GM08714 (cell line): ENCODE results near the gene ALK.

Experiments
- H3K4me3 ChIP-seq: fragments of 200-500 bp; sonication (Bioruptor generic); 2 replicates; pipeline ENCODE4 v1.5.1; 2014; ENCODE audit warnings: mild to moderate bottlenecking, low read length, inconsistent platforms
- ZNF274 ChIP-seq: IDR thresholded peaks from 2 replicates; pipeline ENCODE4 v1.6.1; 2012; ENCODE audit warnings: mild to moderate bottlenecking, low read depth, low read length

Gene ALK

DNA sequence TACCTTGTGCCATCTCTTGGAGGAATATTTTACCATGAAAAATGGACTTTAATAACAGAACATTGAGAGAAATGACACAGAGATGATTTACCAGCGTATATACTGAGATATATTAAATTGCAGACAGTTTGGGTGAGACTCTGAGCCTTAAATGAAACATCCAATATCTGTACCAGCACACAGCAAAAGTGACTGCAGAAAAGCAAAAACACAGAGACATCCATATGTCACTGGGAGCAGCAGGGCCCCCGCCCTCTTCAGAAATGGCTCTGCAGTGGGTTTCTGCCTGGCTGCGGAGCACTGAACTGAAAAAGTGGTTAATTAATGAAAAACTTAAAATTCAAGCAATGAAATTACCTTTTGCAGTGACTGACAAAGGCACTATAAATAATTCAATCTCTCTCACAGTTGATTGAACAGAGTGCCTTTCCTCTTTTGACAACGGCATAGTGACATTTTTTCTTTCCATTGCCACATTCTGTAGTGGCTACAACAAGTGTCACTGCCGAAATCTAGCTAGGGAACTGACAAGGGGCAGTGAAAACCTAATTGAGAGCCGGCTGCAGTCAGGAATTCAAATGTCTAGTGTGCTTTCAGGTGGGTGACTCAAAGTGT is 353.4 kb downstream of the ALK start:
- no peak for TF ChIP-seq ZNF274
- no peak overlapping the region for H3K4me3 ChIP-seq

DNA sequence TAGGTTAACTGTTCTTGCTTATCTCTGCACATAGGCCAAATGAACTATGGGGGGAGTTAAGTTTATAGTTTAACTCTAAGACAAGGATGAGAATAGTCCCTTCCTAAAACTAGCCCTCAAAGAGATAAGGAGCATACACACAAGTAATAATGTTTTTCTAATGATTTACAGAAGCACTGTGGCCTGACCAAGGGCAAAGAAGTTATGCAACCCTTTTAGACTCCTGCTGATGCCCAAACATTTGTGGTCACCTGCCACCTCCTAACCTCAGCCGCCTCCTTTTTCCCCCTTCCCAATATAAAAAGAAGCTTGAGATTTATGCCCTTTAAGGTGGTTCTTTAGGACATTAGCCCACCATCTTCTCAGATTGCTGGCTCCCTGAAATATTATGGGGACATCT is 357.7 kb downstream of the ALK start:
- no peak overlapping the region for H3K4me3 ChIP-seq

DNA sequence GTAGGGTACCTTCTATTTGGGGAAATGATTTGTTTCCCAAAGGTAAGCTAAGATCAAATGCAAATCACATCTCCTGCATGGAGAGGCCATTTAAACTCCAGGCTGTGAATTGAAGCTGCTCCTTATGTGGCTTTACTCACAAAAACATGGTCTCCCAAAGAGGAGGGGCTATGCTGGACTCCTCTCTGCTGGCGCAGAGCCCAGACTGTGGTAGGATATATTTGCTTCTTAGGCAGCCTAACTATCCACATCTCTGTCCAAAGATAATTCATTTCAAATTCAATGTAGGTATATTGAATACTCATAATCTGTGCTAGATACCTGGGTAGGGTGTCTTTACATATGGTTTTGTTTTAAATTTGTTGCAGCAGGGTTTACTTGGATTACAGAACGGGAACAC is 358.5 kb downstream of the ALK start:
- H3K4me3 ChIP-seq = no peak overlapping the region
- no peak for TF ChIP-seq ZNF274

More for the DNA sequence above, 357.7 kb downstream of the ALK start:
- TF ChIP-seq ZNF274 = no peak

DNA sequence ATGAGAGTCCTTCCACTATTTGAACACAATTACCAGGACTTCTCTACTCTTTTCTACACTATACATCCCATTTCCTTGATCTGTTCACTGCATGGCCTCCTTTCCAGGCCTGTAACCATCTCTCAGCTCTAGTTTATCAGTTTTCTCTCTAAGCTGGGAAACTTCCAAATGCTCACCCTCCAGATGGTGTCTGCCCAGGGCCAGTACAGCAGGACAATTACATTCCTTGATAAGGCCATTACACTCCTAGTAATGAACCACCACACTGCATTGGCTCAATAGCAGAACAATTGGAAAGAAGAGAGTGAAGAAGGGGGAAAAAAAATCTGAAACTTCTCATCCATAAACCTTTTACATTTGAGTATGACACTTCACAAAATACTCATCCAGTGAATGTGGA is 359.1 kb downstream of the ALK start:
- H3K4me3 ChIP-seq = no peak overlapping the region
- TF ChIP-seq ZNF274 = no peak

DNA sequence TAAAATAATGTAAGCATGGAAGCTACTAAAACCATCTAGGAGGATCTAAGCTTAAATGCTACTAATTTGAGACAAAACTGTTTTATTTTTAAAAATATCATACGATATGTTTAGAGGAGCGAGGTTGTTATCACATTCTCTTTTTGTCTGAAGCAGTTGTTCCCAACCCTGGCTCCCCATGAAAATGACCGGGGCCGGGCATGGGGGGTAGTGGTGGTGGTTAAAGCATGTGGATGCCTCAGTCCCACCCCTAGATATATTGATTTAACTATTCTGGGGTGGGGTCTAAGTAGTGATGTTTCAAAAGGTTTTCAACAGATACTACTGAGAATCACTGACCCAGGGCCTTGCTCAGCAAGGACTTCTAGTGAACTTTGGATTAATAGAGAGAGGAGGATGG is 359.8 kb downstream of the ALK start:
- no peak for TF ChIP-seq ZNF274
- no peak overlapping the region for H3K4me3 ChIP-seq

DNA sequence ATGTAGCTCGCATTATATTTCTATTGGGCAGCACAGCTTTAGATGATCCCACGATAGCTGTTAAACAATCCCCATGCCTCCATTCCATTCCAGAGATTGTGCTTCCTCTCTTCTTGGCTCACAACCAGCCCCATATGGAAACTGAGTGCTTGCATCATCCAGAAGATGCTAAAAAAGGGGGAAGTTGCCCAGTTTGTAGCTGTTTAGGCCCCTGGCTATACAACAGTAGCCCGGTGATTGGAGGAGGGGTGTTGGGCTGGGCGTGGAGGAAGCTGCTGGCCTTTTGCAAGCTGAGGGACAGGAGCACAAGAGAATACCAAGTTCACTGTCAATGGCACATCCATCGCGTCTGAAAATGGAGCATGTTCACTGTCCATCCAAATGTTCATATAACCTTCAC is 360.2 kb downstream of the ALK start:
- no peak for TF ChIP-seq ZNF274
- H3K4me3 ChIP-seq = no peak overlapping the region

DNA sequence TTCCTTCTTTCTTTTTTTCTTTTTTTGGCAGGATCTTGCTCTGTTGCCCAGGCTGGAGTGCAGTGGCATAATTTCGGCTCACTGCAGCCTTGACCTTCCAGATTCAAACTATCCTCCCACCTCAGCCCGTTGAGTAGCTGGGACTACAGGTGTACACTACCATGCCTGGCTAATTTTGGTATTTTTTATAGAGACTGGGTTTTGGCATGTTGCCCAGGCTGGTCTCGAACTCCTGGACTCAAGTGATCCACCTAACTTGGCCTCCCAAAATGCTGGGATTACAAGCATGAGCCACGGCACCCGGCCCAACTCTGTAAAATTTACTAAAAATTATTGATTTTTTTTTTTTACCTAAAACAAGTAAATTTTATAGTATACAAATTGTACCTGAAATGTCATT is 360.8 kb downstream of the ALK start:
- TF ChIP-seq ZNF274 = no peak
- H3K4me3 ChIP-seq = no peak overlapping the region

DNA sequence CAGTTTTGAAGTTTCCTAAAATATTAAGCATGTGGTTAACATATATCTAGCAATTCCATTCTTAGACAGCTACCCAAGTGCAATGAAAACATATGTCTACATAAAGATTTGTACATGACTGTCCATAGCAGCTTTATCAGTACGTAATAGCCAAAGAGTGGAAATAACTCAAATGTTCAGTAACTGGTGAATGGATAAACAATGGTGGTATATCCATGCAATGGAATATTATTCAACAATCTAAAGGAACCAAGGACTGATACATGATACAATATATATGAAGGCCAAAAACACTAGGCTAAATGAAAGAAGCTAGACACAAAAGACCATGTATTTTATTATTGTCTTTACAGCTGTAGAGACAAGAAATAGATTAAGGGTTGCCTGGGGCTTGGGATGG is 361.4 kb downstream of the ALK start:
- no peak for TF ChIP-seq ZNF274
- H3K4me3 ChIP-seq = no peak overlapping the region

DNA sequence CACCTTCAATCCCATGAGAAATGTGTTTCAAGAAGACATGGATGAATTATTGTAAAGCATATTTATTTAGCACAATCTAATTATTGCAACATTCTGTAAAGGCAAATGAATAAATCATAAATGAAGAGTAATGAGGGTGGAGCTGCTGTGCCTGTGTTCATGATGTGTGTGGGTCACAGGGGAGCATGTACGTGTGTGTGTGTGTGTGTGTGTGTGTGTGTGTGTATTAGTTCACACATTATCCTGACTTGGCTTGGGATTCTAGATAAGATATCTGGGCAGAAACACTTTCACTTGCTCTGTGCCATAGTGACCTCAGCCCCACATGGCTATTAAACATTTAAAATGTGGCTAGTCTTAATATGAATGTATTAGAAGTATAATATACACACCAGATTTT is 361.8 kb downstream of the ALK start:
- no peak for TF ChIP-seq ZNF274
- H3K4me3 ChIP-seq = no peak overlapping the region

DNA sequence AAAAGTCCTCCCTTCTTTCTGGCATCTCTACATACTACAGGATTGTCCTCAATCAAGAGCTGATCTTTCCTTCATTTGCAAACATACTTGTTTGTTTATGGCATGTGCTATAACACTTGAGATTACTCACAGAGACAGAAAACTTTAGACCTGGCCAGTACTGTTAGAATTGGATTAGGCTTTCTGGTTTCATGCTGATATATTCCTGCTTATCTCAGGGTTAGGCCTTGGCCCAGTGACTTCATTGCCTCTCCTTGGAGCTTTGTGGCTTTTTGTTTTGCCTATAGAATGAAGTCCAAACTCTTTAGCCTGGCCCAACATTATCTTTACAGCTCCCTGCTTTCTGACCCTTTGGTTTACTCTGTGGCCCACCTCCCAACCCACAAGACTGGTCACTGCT is 363.3 kb downstream of the ALK start:
- TF ChIP-seq ZNF274 = no peak
- no peak overlapping the region for H3K4me3 ChIP-seq

DNA sequence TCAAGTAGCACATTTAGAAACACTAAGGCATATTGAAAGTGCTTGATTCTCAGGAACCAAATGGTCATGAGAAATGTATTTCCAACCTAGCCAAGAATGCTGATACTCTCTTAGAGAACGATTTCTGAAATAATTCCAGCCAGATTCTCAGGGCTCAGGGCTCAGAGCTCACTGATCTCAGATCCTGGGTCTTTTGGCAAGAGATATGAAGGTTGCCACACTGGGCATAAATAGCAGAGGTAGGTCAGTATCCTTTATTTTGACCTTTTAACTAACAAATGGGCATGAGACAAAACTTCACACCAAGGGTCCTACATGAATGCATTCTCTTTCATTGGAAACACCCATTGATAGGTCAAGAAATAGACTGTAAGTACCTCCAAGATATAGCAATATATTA is 364.1 kb downstream of the ALK start:
- no peak for TF ChIP-seq ZNF274
- no peak overlapping the region for H3K4me3 ChIP-seq

DNA sequence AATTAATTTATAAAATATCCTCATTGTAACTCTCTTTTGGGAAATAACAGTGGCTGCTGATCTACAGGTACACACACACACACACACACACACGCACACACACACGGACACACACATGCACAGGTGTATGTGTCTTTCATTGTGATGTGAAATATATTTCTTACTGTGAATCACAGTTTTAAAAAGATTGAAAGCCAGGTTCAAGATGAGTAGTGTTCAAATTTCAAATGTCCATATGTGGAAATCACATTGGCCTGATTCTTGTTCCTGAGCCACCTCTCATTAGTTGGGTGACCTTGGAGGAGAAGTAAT is 372.4 kb downstream of the ALK start:
- no peak overlapping the region for H3K4me3 ChIP-seq
- no peak for TF ChIP-seq ZNF274

DNA sequence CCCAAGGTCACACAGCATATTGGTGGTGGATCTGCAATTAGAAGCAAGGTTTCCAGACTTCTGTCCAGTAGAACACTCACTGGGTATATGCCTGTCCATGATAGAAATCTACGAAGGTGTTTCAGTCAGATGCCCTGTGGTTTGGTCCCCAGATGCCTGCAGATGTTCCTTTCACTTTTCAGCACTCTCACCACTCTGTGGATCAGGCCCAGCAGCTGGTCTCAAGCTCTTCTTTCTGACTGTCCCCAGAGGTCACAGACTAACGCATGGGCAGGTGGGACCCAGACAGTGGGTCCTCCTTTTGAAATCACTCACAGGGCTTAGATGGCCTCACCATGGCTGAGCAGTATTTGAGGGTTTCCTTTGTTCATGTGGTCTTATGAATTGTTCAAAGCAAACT is 376.5 kb downstream of the ALK start:
- TF ChIP-seq ZNF274 = no peak
- no peak overlapping the region for H3K4me3 ChIP-seq

DNA sequence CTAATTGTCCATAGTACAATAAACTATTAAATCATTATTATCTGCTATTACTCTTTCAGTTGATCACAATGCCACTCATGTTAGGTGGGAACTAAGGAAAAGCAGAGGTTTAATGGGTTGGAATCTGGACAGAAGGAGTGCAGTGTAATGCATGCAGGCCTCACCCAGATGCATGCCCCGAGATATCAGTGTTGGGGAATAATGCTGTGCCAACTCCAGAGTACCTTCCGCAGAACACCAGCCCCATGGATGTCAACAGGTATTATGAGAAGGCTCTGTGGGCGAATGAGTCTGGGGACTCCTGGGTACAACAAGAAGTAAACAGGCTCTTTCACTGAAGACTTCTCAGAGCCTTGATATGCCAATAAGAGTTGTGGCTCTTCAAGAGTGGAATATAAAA is 377.4 kb downstream of the ALK start:
- TF ChIP-seq ZNF274 = no peak
- no peak overlapping the region for H3K4me3 ChIP-seq

DNA sequence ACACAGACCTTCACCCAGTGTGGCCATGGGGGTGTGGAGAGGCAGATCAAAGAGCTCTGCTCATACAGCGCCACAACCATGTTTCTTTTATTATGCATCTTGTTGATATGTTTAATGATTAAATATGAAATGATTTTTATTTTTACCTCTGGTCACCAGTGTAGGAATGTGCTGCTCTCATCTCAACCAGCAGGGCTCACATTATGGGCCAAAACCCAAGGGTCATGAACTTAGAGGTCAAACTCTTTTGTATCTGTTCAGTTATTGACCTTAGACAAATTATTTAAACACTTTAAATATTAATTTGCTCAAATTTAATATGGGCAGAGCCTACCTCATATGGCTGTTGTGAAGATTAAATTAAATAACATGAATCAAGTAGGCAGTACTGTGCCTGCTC is 386.2 kb downstream of the ALK start:
- no peak overlapping the region for H3K4me3 ChIP-seq
- TF ChIP-seq ZNF274 = no peak

DNA sequence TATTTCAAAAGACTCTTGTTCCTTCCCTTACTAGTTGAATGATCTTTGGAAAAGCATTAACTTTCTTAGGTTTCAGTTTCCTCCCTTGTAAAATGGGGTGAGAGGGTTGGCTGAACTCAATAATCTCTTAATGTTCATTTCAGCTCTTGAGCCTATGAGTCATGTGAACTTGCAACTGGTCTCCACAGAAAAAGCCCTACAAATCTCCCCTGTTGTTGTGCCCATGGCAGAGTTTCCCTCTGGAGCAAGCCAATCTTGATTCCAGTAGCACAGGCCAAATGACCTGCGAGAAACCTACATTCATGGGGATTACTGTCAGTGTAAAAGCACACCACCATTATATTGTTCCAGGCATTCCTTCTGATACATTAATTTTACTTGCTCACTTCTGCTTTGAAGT is 388.9 kb downstream of the ALK start:
- H3K4me3 ChIP-seq = no peak overlapping the region
- no peak for TF ChIP-seq ZNF274
